ENCODE results near the gene DUSP5. TPM values are rescaled to one million over a fixed set of nuclear protein-coding genes. Genes with fewer than 3 reads are reported as not detected.

The DUSP5 gene
- total and polyA plus RNA-seq, 10 of the 15 experiments (the other 5 are each of a cell fraction or from before 2014, with no cell fraction given) = 2.1 to 95.9 (median 23.4) TPM

DNA sequence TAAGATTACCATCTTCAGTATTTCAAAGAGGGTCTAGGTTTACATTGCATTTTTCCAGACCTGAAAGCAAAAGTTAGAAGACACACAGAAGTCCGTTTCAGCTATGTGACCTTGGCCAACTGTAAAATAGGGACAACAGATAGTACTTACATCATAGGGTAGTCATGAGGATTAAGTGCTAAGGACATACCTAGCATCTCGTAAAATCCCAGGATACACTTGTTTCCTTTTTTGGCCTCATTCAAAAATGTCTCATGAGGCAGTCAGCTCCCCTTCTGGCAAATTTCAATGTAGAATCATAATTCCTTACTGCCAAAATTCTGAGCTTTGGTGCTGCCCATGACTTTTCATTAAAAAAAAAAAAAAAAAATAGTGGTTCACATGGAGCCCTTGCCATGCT lies 6.4 kb upstream of the DUSP5 start:
- H3K27ac ChIP-seq (ENCODE audit: control insufficient read depth, insufficient read depth) = no peak overlapping the region
- RAD21 ChIA-PET (ENCODE audit: unreplicated experiment) = interaction anchor here (1.1 to 2.6 kb wide), 4 partner anchors 33 to 76 kb away, joined by 3 to 8 read pairs (median 4); no protein-coding TSS in a partner anchor
- H4K20me1 ChIP-seq (ENCODE audit: control insufficient read depth, insufficient read depth) = no peaks in the 10 kb centered on the region
- H3K4me1 ChIP-seq (ENCODE audit: control insufficient read depth, insufficient read depth, low read length) = peaks cover 10% of the 10 kb centered on the region
- H3K4me3 ChIP-seq = no peak overlapping the region
- no peak overlapping the region for H3K4me2 ChIP-seq (ENCODE audit: control insufficient read depth, insufficient read depth)
- no peaks in the 10 kb centered on the region for H3K9me3 ChIP-seq (replicated peaks; ENCODE audit: control insufficient read depth, insufficient read depth, low read length)
- H3K27me3 ChIP-seq (replicated peaks in 1 of 2; ENCODE audit: control insufficient read depth in 2 of 2, insufficient read depth in 2 of 2, low read length in 1 of 2) = peaks cover 0 to 1% of the 10 kb centered on the region in 2 experiments; a peak in 2 of 4 replicates
- H3K79me2 ChIP-seq (ENCODE audit: control insufficient read depth, insufficient read depth, low read length) = peaks cover 6% of the 10 kb centered on the region
- intact Hi-C loops (cut with micrococcal nuclease; ENCODE audit: unreplicated experiment) (no loop called here), in situ Hi-C loops (cut with MboI) (no loop called here)
- FAIRE-seq = no peak
- H3K36me3 ChIP-seq (ENCODE audit: control insufficient read depth in 2 of 2, insufficient read depth in 2 of 2, low read length in 1 of 2) = no peaks in the 10 kb centered on the region
- H2AFZ ChIP-seq (ENCODE audit: control insufficient read depth, low read depth, low read length) = no peak overlapping the region
- no peak overlapping the region for H3K9ac ChIP-seq (ENCODE audit: control insufficient read depth, insufficient read depth, low read length)
- DNase-seq (ENCODE audit: low read depth, low spot score) = no peak
- TF ChIP-seq RELA (IDR thresholded peaks at IDR 0.05; ENCODE audit: borderline replicate concordance, partially characterized antibody) (no peak), RAD51 (IDR thresholded peaks at IDR 0.05) (no peak), YY1 (IDR thresholded peaks at IDR 0.05; ENCODE audit: low read depth, low read length) (no peak), ATF7 (IDR thresholded peaks at IDR 0.05; ENCODE audit: low read depth) (no peak), STAT1 (conservative IDR thresholded peaks at IDR 0.05) (no peak), NR2C1 (IDR thresholded peaks at IDR 0.05) (no peak), IRF4 (IDR thresholded peaks at IDR 0.05; ENCODE audit: low read depth, low read length) (no peak), MTA2 (IDR thresholded peaks at IDR 0.05; ENCODE audit: low read depth) (no peak)
- TF ChIP-seq, protein P1, sequence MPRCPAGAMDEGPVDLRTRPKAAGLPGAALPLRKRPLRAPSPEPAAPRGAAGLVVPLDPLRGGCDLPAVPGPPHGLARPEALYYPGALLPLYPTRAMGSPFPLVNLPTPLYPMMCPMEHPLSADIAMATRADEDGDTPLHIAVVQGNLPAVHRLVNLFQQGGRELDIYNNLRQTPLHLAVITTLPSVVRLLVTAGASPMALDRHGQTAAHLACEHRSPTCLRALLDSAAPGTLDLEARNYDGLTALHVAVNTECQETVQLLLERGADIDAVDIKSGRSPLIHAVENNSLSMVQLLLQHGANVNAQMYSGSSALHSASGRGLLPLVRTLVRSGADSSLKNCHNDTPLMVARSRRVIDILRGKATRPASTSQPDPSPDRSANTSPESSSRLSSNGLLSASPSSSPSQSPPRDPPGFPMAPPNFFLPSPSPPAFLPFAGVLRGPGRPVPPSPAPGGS (IDR thresholded peaks at IDR 0.05; ENCODE audit: borderline replicate concordance, insufficient read depth, low read depth, low read length, poor library complexity, severe bottlenecking) = no peak
- TF ChIP-seq, protein P2, sequence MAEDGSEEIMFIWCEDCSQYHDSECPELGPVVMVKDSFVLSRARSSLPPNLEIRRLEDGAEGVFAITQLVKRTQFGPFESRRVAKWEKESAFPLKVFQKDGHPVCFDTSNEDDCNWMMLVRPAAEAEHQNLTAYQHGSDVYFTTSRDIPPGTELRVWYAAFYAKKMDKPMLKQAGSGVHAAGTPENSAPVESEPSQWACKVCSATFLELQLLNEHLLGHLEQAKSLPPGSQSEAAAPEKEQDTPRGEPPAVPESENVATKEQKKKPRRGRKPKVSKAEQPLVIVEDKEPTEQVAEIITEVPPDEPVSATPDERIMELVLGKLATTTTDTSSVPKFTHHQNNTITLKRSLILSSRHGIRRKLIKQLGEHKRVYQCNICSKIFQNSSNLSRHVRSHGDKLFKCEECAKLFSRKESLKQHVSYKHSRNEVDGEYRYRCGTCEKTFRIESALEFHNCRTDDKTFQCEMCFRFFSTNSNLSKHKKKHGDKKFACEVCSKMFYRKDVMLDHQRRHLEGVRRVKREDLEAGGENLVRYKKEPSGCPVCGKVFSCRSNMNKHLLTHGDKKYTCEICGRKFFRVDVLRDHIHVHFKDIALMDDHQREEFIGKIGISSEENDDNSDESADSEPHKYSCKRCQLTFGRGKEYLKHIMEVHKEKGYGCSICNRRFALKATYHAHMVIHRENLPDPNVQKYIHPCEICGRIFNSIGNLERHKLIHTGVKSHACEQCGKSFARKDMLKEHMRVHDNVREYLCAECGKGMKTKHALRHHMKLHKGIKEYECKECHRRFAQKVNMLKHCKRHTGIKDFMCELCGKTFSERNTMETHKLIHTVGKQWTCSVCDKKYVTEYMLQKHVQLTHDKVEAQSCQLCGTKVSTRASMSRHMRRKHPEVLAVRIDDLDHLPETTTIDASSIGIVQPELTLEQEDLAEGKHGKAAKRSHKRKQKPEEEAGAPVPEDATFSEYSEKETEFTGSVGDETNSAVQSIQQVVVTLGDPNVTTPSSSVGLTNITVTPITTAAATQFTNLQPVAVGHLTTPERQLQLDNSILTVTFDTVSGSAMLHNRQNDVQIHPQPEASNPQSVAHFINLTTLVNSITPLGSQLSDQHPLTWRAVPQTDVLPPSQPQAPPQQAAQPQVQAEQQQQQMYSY (CRISPR knock-in tag; IDR thresholded peaks at IDR 0.05) = no peak
- BruUV-seq (replicated peaks) = no TSS peak
- SMC1A ChIA-PET (ENCODE audit: uncharacterized antibody, unreplicated experiment) = interaction anchor here (1.0 to 14.7 kb wide), 15 partner anchors 8 to 185 kb away, joined by 3 to 261 read pairs (median 4); no protein-coding TSS in a partner anchor
- ATAC-seq = no peak
- CTCF ChIA-PET = interaction anchor here (1.0 to 16.7 kb wide), 6 partner anchors 55 to 186 kb away, joined by 3 to 251 read pairs (median 5); partner anchors contain the start of gene SMNDC1
- WGBS (ENCODE audit: insufficient coverage, insufficient replicate concordance, low lambda C conversion rate, missing lambda C conversion rate) = 82% methylated on average over 2 of the region's 2 CpGs
- POLR2A ChIA-PET = interaction anchor here (1.0 to 1.4 kb wide), 3 partner anchors 68 to 90 kb away, joined by 3 to 4 read pairs (median 4); no protein-coding TSS in a partner anchor
